HepG2 (cell line): ENCODE measurements around the gene PDK2. TPM values are rescaled to one million over a fixed set of nuclear protein-coding genes. Genes with fewer than 3 reads are reported as not detected.

Experiments
- AGO1 ChIP-seq: fragments of 200-400 bp; formaldehyde crosslinking; IDR thresholded peaks from 2 replicates; pipeline ENCODE4 v1.6.1; 2017; ENCODE audit warnings: mild to moderate bottlenecking, low read depth, low read length, moderate library complexity; ENCODE audit not compliant: poor library complexity, severe bottlenecking
- EED ChIP-seq: sonication (generic); formaldehyde crosslinking; IDR thresholded peaks from 2 replicates; pipeline ENCODE4 v1.5.0; 2020; ENCODE audit warnings: mild to moderate bottlenecking, missing genetic modification reagents
- GATA4 ChIP-seq: sonication (generic); IDR thresholded peaks from 2 replicates; pipeline ENCODE4 v1.6.1; 2016; ENCODE audit warnings: antibody characterized with exemption, low read depth, borderline replicate concordance
- HNRNPLL ChIP-seq: fragments of 200-400 bp; formaldehyde crosslinking; IDR thresholded peaks from 2 replicates; pipeline ENCODE4 v1.6.1; 2017; ENCODE audit warnings: mild to moderate bottlenecking, low read depth, low read length; ENCODE audit not compliant: poor library complexity, severe bottlenecking
- PAXIP1 ChIP-seq: sonication (generic); formaldehyde crosslinking; conservative IDR thresholded peaks from 2 replicates; pipeline ENCODE4 v1.4.0; 2020; ENCODE audit warnings: mild to moderate bottlenecking, missing genetic modification reagents, moderate library complexity
- POGK ChIP-seq: sonication (generic); formaldehyde crosslinking; conservative IDR thresholded peaks from 2 replicates; pipeline ENCODE4 v1.8.0; 2022; ENCODE audit warnings: mild to moderate bottlenecking, moderate library complexity, missing genetic modification reagents
- REXO4 ChIP-seq: sonication (generic); formaldehyde crosslinking; IDR thresholded peaks from 2 replicates; pipeline ENCODE4 v1.8.0; 2022; ENCODE audit warnings: missing genetic modification reagents, mild to moderate bottlenecking, borderline replicate concordance
- SPEN ChIP-seq: sonication (generic); formaldehyde crosslinking; IDR thresholded peaks from 2 replicates; pipeline ENCODE4 v1.5.1; 2020; ENCODE audit warnings: low read depth, mild to moderate bottlenecking, missing genetic modification reagents
- ZBTB7A ChIP-seq: sonication (generic); formaldehyde crosslinking; IDR thresholded peaks from 2 replicates; pipeline ENCODE4 v1.8.0; 2022; ENCODE audit warnings: mild to moderate bottlenecking, missing genetic modification reagents
- ZNF143 ChIP-seq: sonication (generic); formaldehyde crosslinking; IDR thresholded peaks from 2 replicates; pipeline ENCODE4 v1.4.0; 2020; ENCODE audit warnings: missing genetic modification reagents
- ZNF430 ChIP-seq: sonication (generic); formaldehyde crosslinking; IDR thresholded peaks from 2 replicates; pipeline ENCODE4 v1.9.0; 2021; ENCODE audit warnings: mild to moderate bottlenecking, missing genetic modification reagents
- ZNF451 ChIP-seq: sonication (generic); formaldehyde crosslinking; IDR thresholded peaks from 2 replicates; pipeline ENCODE4 v1.5.0; 2020; ENCODE audit warnings: mild to moderate bottlenecking, missing genetic modification reagents
- ZNF616 ChIP-seq: sonication (generic); formaldehyde crosslinking; IDR thresholded peaks from 2 replicates; pipeline ENCODE4 v1.5.0; 2020; ENCODE audit warnings: low read depth, mild to moderate bottlenecking, missing genetic modification reagents
- ZSCAN21 ChIP-seq: sonication (generic); formaldehyde crosslinking; IDR thresholded peaks from 2 replicates; pipeline ENCODE4 v1.8.0; 2022; ENCODE audit warnings: mild to moderate bottlenecking, missing genetic modification reagents, moderate library complexity, borderline replicate concordance
- polyA plus RNA-seq, 8 experiments: library from polyadenylated mRNA; depleted of rRNA in 3 of 8; stranded (reverse) in 7 of 8; unstranded in 1 of 8; fragments of >200 nt; fragmentation: Illumina TruSeq in 4 of 8; extraction: Trizol in 4 of 8; gene quantifications; 2 replicates each; pipeline versions ENCODE4 v1.2.1 to v1.2.3, GENCODE V29; 2011 to 2016; ENCODE audit warnings: low read depth in 4 of 8, missing spikeins in 1 of 8, mixed read lengths in 1 of 8; ENCODE audit not compliant: insufficient read depth in 1 of 8
- total RNA-seq, 5 experiments: library from RNA; depleted of rRNA; stranded (reverse); fragments of >200 nt; fragmentation: Illumina TruSeq; extraction: Trizol; gene quantifications; 2 replicates each; pipeline ENCODE4 v1.2.3, GENCODE V29; 2016; ENCODE audit warnings: low read depth in 1 of 5
- TF ChIP-seq, protein P1 (sequence below): IDR thresholded peaks from 2 replicates; pipeline ENCODE4 v1.4.0; 2020; ENCODE audit warnings: mild to moderate bottlenecking, missing genetic modification reagents
- TF ChIP-seq, protein P2 (sequence below): sonication (generic); formaldehyde crosslinking; IDR thresholded peaks from 2 replicates; pipeline ENCODE4 v1.4.0; 2020; ENCODE audit warnings: mild to moderate bottlenecking, missing genetic modification reagents

The PDK2 gene
- total and polyA plus RNA-seq, 2 of the 13 experiments (the other 11 are each of a cell fraction or from before 2014, with no cell fraction given) = 18.5 to 59.7 TPM

- TF ChIP-seq PAXIP1 (CRISPR knock-in tag) = peak; percentile 75
- TF ChIP-seq ZBTB7A = 0 out of 2 replicates have a peak, but pooled peaks have one; percentile 68
- TF ChIP-seq EED (CRISPR knock-in tag) = 0 out of 2 replicates have a peak, but pooled peaks have one; percentile 58
- TF ChIP-seq, protein P1, sequence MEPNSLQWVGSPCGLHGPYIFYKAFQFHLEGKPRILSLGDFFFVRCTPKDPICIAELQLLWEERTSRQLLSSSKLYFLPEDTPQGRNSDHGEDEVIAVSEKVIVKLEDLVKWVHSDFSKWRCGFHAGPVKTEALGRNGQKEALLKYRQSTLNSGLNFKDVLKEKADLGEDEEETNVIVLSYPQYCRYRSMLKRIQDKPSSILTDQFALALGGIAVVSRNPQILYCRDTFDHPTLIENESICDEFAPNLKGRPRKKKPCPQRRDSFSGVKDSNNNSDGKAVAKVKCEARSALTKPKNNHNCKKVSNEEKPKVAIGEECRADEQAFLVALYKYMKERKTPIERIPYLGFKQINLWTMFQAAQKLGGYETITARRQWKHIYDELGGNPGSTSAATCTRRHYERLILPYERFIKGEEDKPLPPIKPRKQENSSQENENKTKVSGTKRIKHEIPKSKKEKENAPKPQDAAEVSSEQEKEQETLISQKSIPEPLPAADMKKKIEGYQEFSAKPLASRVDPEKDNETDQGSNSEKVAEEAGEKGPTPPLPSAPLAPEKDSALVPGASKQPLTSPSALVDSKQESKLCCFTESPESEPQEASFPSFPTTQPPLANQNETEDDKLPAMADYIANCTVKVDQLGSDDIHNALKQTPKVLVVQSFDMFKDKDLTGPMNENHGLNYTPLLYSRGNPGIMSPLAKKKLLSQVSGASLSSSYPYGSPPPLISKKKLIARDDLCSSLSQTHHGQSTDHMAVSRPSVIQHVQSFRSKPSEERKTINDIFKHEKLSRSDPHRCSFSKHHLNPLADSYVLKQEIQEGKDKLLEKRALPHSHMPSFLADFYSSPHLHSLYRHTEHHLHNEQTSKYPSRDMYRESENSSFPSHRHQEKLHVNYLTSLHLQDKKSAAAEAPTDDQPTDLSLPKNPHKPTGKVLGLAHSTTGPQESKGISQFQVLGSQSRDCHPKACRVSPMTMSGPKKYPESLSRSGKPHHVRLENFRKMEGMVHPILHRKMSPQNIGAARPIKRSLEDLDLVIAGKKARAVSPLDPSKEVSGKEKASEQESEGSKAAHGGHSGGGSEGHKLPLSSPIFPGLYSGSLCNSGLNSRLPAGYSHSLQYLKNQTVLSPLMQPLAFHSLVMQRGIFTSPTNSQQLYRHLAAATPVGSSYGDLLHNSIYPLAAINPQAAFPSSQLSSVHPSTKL (CRISPR knock-in tag) = peak; percentile 9; the same call in 1 of the 2 replicates
- TF ChIP-seq SPEN (CRISPR knock-in tag) = 0 out of 2 replicates have a peak, but pooled peaks have one; percentile 34
- TF ChIP-seq ZSCAN21 = 0 out of 2 replicates have a peak, but pooled peaks have one; percentile 54
- TF ChIP-seq ZNF430 (CRISPR knock-in tag) = 0 out of 2 replicates have a peak, but pooled peaks have one; percentile 59
- no peak for TF ChIP-seq GATA4
- no peak for TF ChIP-seq REXO4
- TF ChIP-seq HNRNPLL = no peak
- no peak for TF ChIP-seq ZNF616 (CRISPR knock-in tag)
- 0 out of 2 replicates have a peak, but pooled peaks have one; percentile 53 for TF ChIP-seq POGK (CRISPR knock-in tag)
- TF ChIP-seq ZNF143 (CRISPR knock-in tag) = 0 out of 2 replicates have a peak, but pooled peaks have one; percentile 11
- TF ChIP-seq ZNF451 (CRISPR knock-in tag) = peak; percentile 11; the same call in 1 of the 2 replicates
- peak; percentile 52 for TF ChIP-seq AGO1
- TF ChIP-seq, protein P2, sequence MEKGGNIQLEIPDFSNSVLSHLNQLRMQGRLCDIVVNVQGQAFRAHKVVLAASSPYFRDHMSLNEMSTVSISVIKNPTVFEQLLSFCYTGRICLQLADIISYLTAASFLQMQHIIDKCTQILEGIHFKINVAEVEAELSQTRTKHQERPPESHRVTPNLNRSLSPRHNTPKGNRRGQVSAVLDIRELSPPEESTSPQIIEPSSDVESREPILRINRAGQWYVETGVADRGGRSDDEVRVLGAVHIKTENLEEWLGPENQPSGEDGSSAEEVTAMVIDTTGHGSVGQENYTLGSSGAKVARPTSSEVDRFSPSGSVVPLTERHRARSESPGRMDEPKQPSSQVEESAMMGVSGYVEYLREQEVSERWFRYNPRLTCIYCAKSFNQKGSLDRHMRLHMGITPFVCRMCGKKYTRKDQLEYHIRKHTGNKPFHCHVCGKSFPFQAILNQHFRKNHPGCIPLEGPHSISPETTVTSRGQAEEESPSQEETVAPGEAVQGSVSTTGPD (CRISPR knock-in tag) = no peak
Measured at GRCh38 chr17:50111673-50112655, 16.8 kb downstream of the PDK2 start (continued).
